HCT116 (cell line): ENCODE measurements around the gene C1orf21. TPM values are rescaled to one million over a fixed set of nuclear protein-coding genes. Genes with fewer than 3 reads are reported as not detected.

Experiments
- ATAC-seq: fragments of 200-7000 bp; cut with Tn5 transposase; 2 replicates; pipeline ENCODE4 v1.9.1; 2020; ENCODE audit warnings: mild to moderate bottlenecking, moderate library complexity
- BruUV-seq: library from RNA; stranded (reverse); fragments of 400-500 nt; replicated peaks from 2 replicates; lab custom pipeline; 2021; lab: Mats Ljungman, UMichigan
- CTCF ChIA-PET: fragments of 300-600 bp; sonication (Branson Sonifier 250); formaldehyde crosslinking; loops from one replicate; lab custom pipeline; 2021; ENCODE audit warnings: antibody characterized with exemption; lab: Charles Lee
- POLR2A ChIA-PET: fragments of 300-600, 350-600 bp; sonication (Branson Sonifier 250); formaldehyde crosslinking; loops from one replicate; lab custom pipeline; 2021; ENCODE audit warnings: antibody characterized with exemption; lab: Charles Lee
- RAD21 ChIA-PET, 2 experiments: fragments of 300-600 bp; sonication (Branson Sonifier 250); formaldehyde crosslinking; loops; one replicate each; lab custom pipeline; 2023; ENCODE audit warnings: low total read pairs in 2 of 2; ENCODE audit not compliant: uncharacterized antibody in 2 of 2, unreplicated experiment in 2 of 2, low non-redundant PET in 1 of 2; lab: Charles Lee
- DNase-seq: peaks from one replicate; pipeline ENCODE4 v3.0.0-alpha.2; 2010; ENCODE audit warnings: low read depth, low spot score
- H2AFZ ChIP-seq: fragments of 200-600 bp; shearing (Covaris generic), sonication (generic); 2 replicates; pipeline ENCODE4 v1.6.1; 2017; ENCODE audit warnings: low read depth, mixed run types, mixed read lengths, antibody characterized with exemption, low read length; ENCODE audit not compliant: poor library complexity, severe bottlenecking
- H3K27ac ChIP-seq: 2 replicates; pipeline ENCODE4 v1.5.1; 2012; ENCODE audit warnings: low read depth, low read length
- H3K27me3 ChIP-seq: fragments of 200-600 bp; sonication (generic); 2 replicates; pipeline ENCODE4 v1.6.1; 2016; ENCODE audit warnings: mixed run types, low read length, mixed read lengths; ENCODE audit not compliant: insufficient read depth
- H3K36me3 ChIP-seq, 2 experiments: fragments of 200-500 bp in 1 of 2; fragments of 200-600 bp in 1 of 2; sonication (Bioruptor generic) in 1 of 2; sonication (generic) in 1 of 2; 2 replicates each; pipeline versions ENCODE4 v1.5.1 to v1.6.1; 2014 to 2016; ENCODE audit warnings: low read length in 2 of 2, inconsistent platforms in 1 of 2, mixed read lengths in 1 of 2, mixed run types in 1 of 2; ENCODE audit not compliant: insufficient read depth in 2 of 2, control insufficient read depth in 1 of 2
- H3K4me1 ChIP-seq, 2 experiments: fragments of 200-600 bp in 1 of 2; sonication (generic) in 1 of 2; 2 replicates each; pipeline versions ENCODE4 v1.5.1 to v1.6.1; 2012 to 2017; ENCODE audit warnings: low read length in 2 of 2, inconsistent platforms in 1 of 2, mild to moderate bottlenecking in 1 of 2, mixed read lengths in 1 of 2, mixed run types in 1 of 2, moderate library complexity in 1 of 2; ENCODE audit not compliant: insufficient read depth in 2 of 2, control insufficient read depth in 1 of 2
- H3K4me2 ChIP-seq: fragments of 200-600 bp; sonication (generic); 2 replicates; pipeline ENCODE4 v1.6.1; 2017; ENCODE audit warnings: mixed run types, low read length, mixed read lengths
- H3K4me3 ChIP-seq, 2 experiments: fragments of 200-600 bp in 1 of 2; sonication (generic) in 1 of 2; replicated peaks in 1 of 2; 2 replicates each; pipeline ENCODE4 v1.5.1; 2011 to 2016; ENCODE audit warnings: low read length in 2 of 2, control low read depth in 1 of 2, low read depth in 1 of 2, mild to moderate bottlenecking in 1 of 2, mixed read lengths in 1 of 2, mixed run types in 1 of 2
- H3K79me2 ChIP-seq: fragments of 200-600 bp; sonication (generic); 2 replicates; pipeline ENCODE4 v1.6.1; 2017; ENCODE audit warnings: mild to moderate bottlenecking, mixed run types, low read length, moderate library complexity, mixed read lengths; ENCODE audit not compliant: insufficient read depth
- H3K9ac ChIP-seq: fragments of 200-600 bp; sonication (generic); 2 replicates; pipeline ENCODE4 v1.6.1; 2016; ENCODE audit warnings: low read length, mixed read lengths
- H3K9me2 ChIP-seq: fragments of 200-600 bp; sonication (generic), shearing (Covaris generic); 2 replicates; pipeline ENCODE4 v1.6.1; 2017; ENCODE audit warnings: mixed run types, mild to moderate bottlenecking, moderate library complexity; ENCODE audit not compliant: insufficient read depth
- H3K9me3 ChIP-seq, 2 experiments: fragments of 200-500 bp in 1 of 2; fragments of 200-600 bp in 1 of 2; sonication (Bioruptor generic) in 1 of 2; sonication (generic) in 1 of 2; 2 replicates each; pipeline ENCODE4 v1.6.1; 2014 to 2017; ENCODE audit warnings: low read length in 2 of 2, mixed read lengths in 2 of 2, inconsistent platforms in 1 of 2, low read depth in 1 of 2, mild to moderate bottlenecking in 1 of 2, mixed run types in 1 of 2, moderate library complexity in 1 of 2; ENCODE audit not compliant: control insufficient read depth in 1 of 2, insufficient read depth in 1 of 2
- H4K20me1 ChIP-seq: fragments of 200-600 bp; sonication (generic), shearing (Covaris generic); 2 replicates; pipeline ENCODE4 v1.6.1; 2017; ENCODE audit warnings: mixed run types, mild to moderate bottlenecking, moderate library complexity; ENCODE audit not compliant: insufficient read depth
- CBX3 ChIP-seq: IDR thresholded peaks from 2 replicates; pipeline ENCODE4 v1.6.1; 2012; ENCODE audit warnings: low read depth
- CEBPB ChIP-seq: IDR thresholded peaks from 2 replicates; pipeline ENCODE4 v1.6.1; 2012; ENCODE audit warnings: low read depth
- CTCF ChIP-seq, 3 experiments: fragments of 200-600 bp in 1 of 3; sonication (generic) in 1 of 3; IDR thresholded peaks in 2 of 3; conservative IDR thresholded peaks in 1 of 3; 2 replicates each; pipeline ENCODE4 v1.5.1; 2012 to 2017; ENCODE audit warnings: low read depth in 2 of 3, low read length in 2 of 3, antibody characterized with exemption in 1 of 3, borderline replicate concordance in 1 of 3, control low read depth in 1 of 3, mild to moderate bottlenecking in 1 of 3, mixed read lengths in 1 of 3, mixed run types in 1 of 3, moderate library complexity in 1 of 3; ENCODE audit not compliant: insufficient read depth in 1 of 3
- EGR1 ChIP-seq: IDR thresholded peaks from 2 replicates; pipeline ENCODE4 v1.6.1; 2012; ENCODE audit warnings: low read depth
- FOSL1 ChIP-seq: IDR thresholded peaks from 2 replicates; pipeline ENCODE4 v1.6.1; 2012; ENCODE audit warnings: low read depth
- POLR2A ChIP-seq: IDR thresholded peaks from 2 replicates; pipeline ENCODE4 v1.7.0; 2011; ENCODE audit warnings: borderline replicate concordance; ENCODE audit not compliant: insufficient read depth, insufficient read length; ENCODE audit errors: extremely low read depth
- POLR2AphosphoS5 ChIP-seq: IDR thresholded peaks from 2 replicates; pipeline ENCODE4 v1.6.1; 2011; ENCODE audit warnings: mild to moderate bottlenecking, low read depth, low read length, moderate library complexity
- REST ChIP-seq: IDR thresholded peaks from 2 replicates; pipeline ENCODE4 v1.6.1; 2012; ENCODE audit warnings: low read depth
- SIN3A ChIP-seq: IDR thresholded peaks from 2 replicates; pipeline ENCODE4 v1.6.1; 2012; ENCODE audit warnings: low read depth
- SRF ChIP-seq: IDR thresholded peaks from 2 replicates; pipeline ENCODE4 v1.6.1; 2012; ENCODE audit warnings: low read depth
- ZBTB33 ChIP-seq: IDR thresholded peaks from 2 replicates; pipeline ENCODE4 v1.6.1; 2011; ENCODE audit warnings: mild to moderate bottlenecking, low read length, moderate library complexity; ENCODE audit not compliant: insufficient replicate concordance; ENCODE audit errors: extremely low read depth
- ZNF274 ChIP-seq: fragments of 200-500 bp; sonication (Bioruptor generic); IDR thresholded peaks from 2 replicates; pipeline ENCODE4 v1.6.1; 2014; ENCODE audit warnings: mild to moderate bottlenecking, low read depth, low read length, inconsistent platforms
- intact Hi-C: fragments of 100-400 bp; cut with micrococcal nuclease; formaldehyde crosslinking; loops from 2 replicates; pipeline ENCODE4 v1.10.0; 2022
- total RNA-seq: library from RNA; stranded (reverse); gene quantifications from one replicate; pipeline ENCODE4 v1.2.1, GENCODE V29; 2021; ENCODE audit not compliant: unreplicated experiment

The C1orf21 gene
- total RNA-seq, 1 experiment from 2014 or later, result 8.9 TPM

DNA sequence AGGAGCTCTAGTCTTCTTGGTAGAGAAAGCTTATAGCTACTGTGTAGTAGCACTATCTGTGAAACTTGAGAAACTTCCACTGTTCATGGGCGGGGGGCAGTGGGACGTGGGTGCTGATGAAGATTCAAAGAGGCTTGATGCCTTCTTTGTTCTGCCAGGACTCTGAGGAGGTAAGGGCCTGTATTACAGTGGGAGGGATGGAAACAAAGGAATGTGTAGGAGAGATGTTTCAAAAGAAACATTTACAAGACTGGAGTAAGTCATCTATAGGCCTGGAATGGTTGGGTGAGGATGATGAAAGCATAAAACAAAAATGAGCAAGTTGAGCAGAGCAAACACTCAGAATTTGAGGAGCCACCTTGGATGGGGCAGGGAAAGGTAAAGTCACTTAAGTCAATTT is 89.4 kb downstream of the C1orf21 start:
- ATAC-seq (no peak), DNase-seq (no peak)
- H2AFZ ChIP-seq, result no peak overlapping the region
- intact Hi-C loops, result no loop called here
- CTCF ChIA-PET, result no interaction called here
- no peak for TF ChIP-seq EGR1
- TF ChIP-seq SIN3A, result no peak
- no peak for TF ChIP-seq ZBTB33
- no peak for TF ChIP-seq CBX3
- no peak for TF ChIP-seq CEBPB
- no peak for TF ChIP-seq SRF
- TF ChIP-seq FOSL1, result no peak
- no peak for TF ChIP-seq ZNF274
- no peak for TF ChIP-seq POLR2A
- TF ChIP-seq POLR2AphosphoS5, result no peak
- TF ChIP-seq CTCF (IDR thresholded peaks at IDR 0.05 in 2 of 3, conservative IDR thresholded peaks at IDR 0.05 in 1 of 3; ENCODE audit: borderline replicate concordance in 1 of 3, insufficient read depth in 1 of 3, low read depth in 2 of 3, low read length in 2 of 3), result no peak
- no peak for TF ChIP-seq REST
- no peaks in the 10 kb centered on the region for H3K9me2 ChIP-seq
- no peak overlapping the region for H3K4me3 ChIP-seq
- no peaks in the 10 kb centered on the region for H3K79me2 ChIP-seq
- no TSS peak for BruUV-seq
- H3K4me2 ChIP-seq, result no peak overlapping the region
- no peak overlapping the region for H3K9ac ChIP-seq
- no peak overlapping the region for H3K27ac ChIP-seq
- no peaks in the 10 kb centered on the region for H3K9me3 ChIP-seq
- POLR2A ChIA-PET, result no interaction called here
- H3K27me3 ChIP-seq, result no peaks in the 10 kb centered on the region
- no peaks in the 10 kb centered on the region for H3K4me1 ChIP-seq
- no peaks in the 10 kb centered on the region for H3K36me3 ChIP-seq
- RAD21 ChIA-PET, result no interaction called here
- H4K20me1 ChIP-seq, result no peaks in the 10 kb centered on the region
